Skeletal muscle tissue (tissue), 4 donors: ENCODE results near the gene LTBP1. TPM values are rescaled to one million over a fixed set of nuclear protein-coding genes. Genes with fewer than 3 reads are reported as not detected.

Experiments
- H3K27ac ChIP-seq: one replicate; pipeline ENCODE4 v1.7.0; 2013; ENCODE audit warnings: mild to moderate bottlenecking, low read depth, low read length, inconsistent platforms
- H3K27me3 ChIP-seq, 3 donors: one replicate each; pipeline ENCODE4 v1.7.0; 2013; ENCODE audit warnings: low read length in 3 of 3; ENCODE audit not compliant: control insufficient read depth in 3 of 3, insufficient read depth in 3 of 3
- H3K36me3 ChIP-seq, 3 donors: one replicate each; pipeline ENCODE4 v1.7.0; 2013; ENCODE audit warnings: low read length in 3 of 3; ENCODE audit not compliant: control insufficient read depth in 3 of 3, insufficient read depth in 3 of 3
- H3K4me1 ChIP-seq, 3 donors: one replicate each; pipeline ENCODE4 v1.7.0; 2013; ENCODE audit warnings: low read length in 3 of 3, mild to moderate bottlenecking in 3 of 3; ENCODE audit not compliant: control insufficient read depth in 3 of 3, insufficient read depth in 3 of 3
- H3K4me3 ChIP-seq, 3 donors: one replicate each; pipeline ENCODE4 v1.7.0; 2013; ENCODE audit warnings: low read length in 3 of 3
- H3K9ac ChIP-seq, 3 donors: one replicate each; pipeline ENCODE4 v1.7.0; 2013; ENCODE audit warnings: low read length in 3 of 3, mild to moderate bottlenecking in 3 of 3, moderate library complexity in 2 of 3, low read depth in 1 of 3
- H3K9me3 ChIP-seq, 3 donors: one replicate each; pipeline ENCODE4 v1.7.0; 2013; ENCODE audit warnings: low read length in 3 of 3; ENCODE audit not compliant: control insufficient read depth in 3 of 3
- total RNA-seq: library from RNA; depleted of rRNA; stranded (reverse); fragments of >200 nt; gene quantifications from one replicate; pipeline ENCODE4 v1.2.3, GENCODE V29; 2014
- donor health status: Osteomylitis.

LTBP1 gene
- total RNA-seq, 1 donor from 2014 or later: 78.8 TPM

DNA sequence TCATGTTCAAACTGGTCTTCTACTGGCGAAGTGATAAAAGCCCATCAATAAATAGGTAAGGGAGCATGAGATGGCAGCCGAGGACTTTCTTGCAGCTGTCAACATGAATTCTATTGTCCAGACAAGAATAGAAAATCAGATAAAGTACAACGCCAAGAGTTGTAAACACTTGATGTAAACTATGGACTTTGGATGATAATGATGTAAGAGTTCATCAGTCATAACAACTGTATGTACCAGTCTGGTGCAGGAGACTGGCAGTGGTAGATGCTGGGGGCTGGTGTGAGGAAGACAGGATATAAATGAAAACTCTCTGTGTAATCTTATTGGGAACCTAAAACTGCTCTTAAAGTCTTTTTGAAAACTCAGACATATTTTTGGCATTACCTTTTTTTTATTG, 373.8 kb downstream of the LTBP1 start:
- H3K27me3 ChIP-seq: no peaks in the 10 kb centered on the region
- H3K27ac ChIP-seq: no peak overlapping the region
- H3K36me3 ChIP-seq: no peaks in the 10 kb centered on the region
- peaks cover 5 to 11% (median 8%) of the 10 kb centered on the region in 3 donors for H3K4me1 ChIP-seq
- H3K4me3 ChIP-seq: no peak overlapping the region
- no peak overlapping the region for H3K9ac ChIP-seq
- H3K9me3 ChIP-seq: no peaks in the 10 kb centered on the region

- Histone ChIP-seq H3K27me3 (no peaks in the 10 kb centered on the region), H3K4me3 (no peak overlapping the region), H3K9me3 (no peaks in the 10 kb centered on the region), H3K36me3 (no peaks in the 10 kb centered on the region), H3K9ac (no peak overlapping the region), H3K27ac (no peak overlapping the region), H3K4me1 (peaks cover 5 to 11% (median 8%) of the 10 kb centered on the region in 3 donors)
These were observed 374.6 kb downstream of the LTBP1 start for GRCh38 chr2:33321236-33321771.

DNA sequence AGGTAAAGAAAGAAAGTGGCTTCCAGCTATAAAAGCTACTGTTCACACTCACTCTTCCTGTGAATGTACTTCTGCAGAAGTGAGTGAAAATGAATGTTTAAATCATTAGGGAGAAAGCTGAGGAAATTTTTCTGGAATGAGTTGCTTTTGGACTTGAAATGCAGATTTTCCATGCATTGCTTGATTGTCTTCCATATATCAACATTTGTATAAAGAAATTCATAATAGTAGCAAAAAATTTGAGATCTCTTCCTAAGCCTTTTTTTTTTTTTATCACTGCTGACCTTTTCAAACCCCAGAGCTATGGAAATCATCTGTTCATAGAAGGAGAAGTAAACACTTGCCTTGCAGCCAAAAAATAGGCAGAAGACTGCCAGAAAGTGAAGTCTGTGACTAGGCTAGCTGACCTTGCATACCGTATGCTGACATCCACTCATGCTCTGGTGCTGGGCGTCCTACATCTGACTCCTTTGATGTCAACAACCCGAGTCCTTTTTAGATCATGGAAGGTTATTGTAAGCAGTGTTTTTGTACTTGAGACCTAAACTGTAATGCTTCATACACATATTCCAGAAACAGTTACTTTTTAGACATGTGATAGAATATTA, 375.2 kb downstream of the LTBP1 start:
- H3K27ac ChIP-seq: peak overlapping the region; percentile 14
- no peaks in the 10 kb centered on the region for H3K27me3 ChIP-seq
- H3K9ac ChIP-seq: no peak overlapping the region
- H3K9me3 ChIP-seq: no peaks in the 10 kb centered on the region
- H3K4me3 ChIP-seq: no peak overlapping the region
- no peaks in the 10 kb centered on the region for H3K36me3 ChIP-seq
- H3K4me1 ChIP-seq: peaks cover 5 to 11% (median 8%) of the 10 kb centered on the region in 3 donors

DNA sequence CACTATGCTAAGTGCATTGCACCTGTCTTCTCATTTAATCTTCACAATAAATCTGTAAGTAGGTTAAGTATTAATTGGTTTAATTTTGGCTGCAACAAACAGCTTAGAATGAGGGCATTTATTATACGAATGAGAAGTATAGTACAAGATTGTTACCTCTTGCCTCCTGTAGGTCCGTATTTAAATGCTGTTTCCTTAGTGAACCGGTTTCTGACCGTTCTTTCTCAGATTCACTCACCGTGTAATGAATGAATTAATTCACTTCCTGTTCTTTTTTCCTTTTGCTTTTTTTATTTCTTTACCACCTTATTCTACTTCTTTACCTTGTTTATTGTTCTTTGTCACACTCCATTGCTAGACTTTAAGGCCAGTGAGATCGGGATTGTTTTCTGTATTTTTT, 375.9 kb downstream of the LTBP1 start:
- Histone ChIP-seq H3K27ac (peak overlapping the region; percentile 14), H3K9me3 (no peaks in the 10 kb centered on the region), H3K4me1 (peaks cover 5 to 11% (median 8%) of the 10 kb centered on the region in 3 donors), H3K36me3 (no peaks in the 10 kb centered on the region), H3K4me3 (no peak overlapping the region), H3K9ac (no peak overlapping the region), H3K27me3 (no peaks in the 10 kb centered on the region)

DNA sequence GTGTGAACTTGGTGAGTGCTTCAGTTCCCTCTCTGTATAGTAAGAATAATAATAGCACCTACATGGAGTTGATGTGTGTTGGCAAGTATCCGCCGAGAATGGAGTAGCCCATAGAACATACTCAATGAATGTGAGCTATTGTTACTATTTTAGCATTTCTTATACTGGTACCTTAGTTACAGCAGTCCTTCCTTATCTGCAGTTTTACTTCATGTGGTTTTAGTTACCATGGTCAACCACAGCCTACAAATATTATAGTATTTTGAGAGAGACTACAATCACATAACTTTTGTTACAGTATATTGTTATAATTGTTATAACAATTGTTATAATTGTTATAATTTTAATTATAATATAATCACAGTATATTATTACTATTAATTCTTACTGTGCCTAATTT, 377.2 kb downstream of the LTBP1 start:
- no peaks in the 10 kb centered on the region for H3K36me3 ChIP-seq
- H3K4me3 ChIP-seq: no peak overlapping the region
- H3K27me3 ChIP-seq: no peaks in the 10 kb centered on the region
- H3K9ac ChIP-seq: no peak overlapping the region
- H3K4me1 ChIP-seq: peaks cover 5 to 11% (median 8%) of the 10 kb centered on the region in 3 donors
- no peak overlapping the region for H3K27ac ChIP-seq
- no peaks in the 10 kb centered on the region for H3K9me3 ChIP-seq

DNA sequence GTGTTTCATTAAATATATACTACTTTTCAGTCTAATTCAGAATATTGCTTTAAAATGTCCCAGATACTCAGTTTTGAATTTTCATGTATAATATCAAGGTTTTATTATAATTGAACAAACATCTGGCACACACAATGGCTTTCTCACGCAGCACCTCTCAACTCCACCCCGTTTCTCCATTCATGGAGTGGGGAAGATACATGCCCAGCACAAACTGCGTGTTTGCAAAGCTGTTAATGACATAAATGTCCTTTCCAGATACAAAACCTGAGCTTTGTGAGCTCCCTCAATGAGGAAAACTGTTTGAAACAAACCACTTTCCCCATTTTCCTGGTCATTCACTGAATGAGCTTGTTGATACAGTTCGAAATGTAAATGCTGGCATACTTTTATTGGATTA, 379.3 kb downstream of the LTBP1 start:
- H3K9ac ChIP-seq: no peak overlapping the region
- H3K36me3 ChIP-seq: no peaks in the 10 kb centered on the region
- H3K27ac ChIP-seq: no peak overlapping the region
- no peaks in the 10 kb centered on the region for H3K9me3 ChIP-seq
- H3K4me1 ChIP-seq: peaks cover 5 to 11% (median 8%) of the 10 kb centered on the region in 3 donors
- H3K4me3 ChIP-seq: no peak overlapping the region
- no peaks in the 10 kb centered on the region for H3K27me3 ChIP-seq

DNA sequence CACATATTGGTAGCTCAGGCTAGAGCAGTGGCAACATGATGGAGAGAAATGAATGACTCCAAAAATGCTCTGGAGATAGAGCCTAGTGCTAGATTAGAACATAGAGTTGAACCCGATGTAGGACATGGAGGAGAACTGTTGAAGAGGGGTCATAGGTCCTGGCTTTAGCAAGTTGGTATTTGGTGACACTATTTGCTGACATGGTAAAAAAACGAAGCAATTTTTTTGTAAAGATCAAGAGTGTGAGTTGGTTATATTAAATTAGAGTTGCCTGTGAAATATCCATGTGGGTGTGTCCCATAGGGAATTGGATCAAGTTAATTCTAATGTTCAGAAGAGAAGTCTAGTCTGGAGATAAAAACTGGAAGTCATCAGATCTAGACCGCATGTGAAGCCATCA, 386.7 kb downstream of the LTBP1 start:
- no peaks in the 10 kb centered on the region for H3K4me1 ChIP-seq
- H3K27me3 ChIP-seq: no peaks in the 10 kb centered on the region
- no peak overlapping the region for H3K9ac ChIP-seq
- H3K4me3 ChIP-seq: no peak overlapping the region
- no peak overlapping the region for H3K27ac ChIP-seq
- no peaks in the 10 kb centered on the region for H3K36me3 ChIP-seq
- H3K9me3 ChIP-seq: no peaks in the 10 kb centered on the region

DNA sequence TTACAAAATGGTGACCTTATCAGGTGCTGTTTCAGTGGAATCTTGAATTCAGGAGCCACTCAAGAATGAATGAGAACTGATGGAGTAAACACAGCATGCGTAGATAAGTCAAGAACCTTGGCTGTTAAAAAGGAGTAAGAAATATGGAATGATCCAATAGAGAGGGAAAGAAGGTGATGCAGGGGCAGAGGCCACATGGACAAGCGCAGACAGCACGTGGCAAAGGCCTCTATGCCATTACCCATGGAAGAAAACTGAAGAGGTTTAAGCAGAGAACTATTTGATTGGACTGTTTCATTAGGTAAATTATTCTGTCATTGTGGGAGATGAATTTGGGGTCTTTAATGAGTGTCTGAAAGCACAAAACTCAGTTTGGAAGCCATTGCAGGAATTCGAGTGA, 387.3 kb downstream of the LTBP1 start:
- H3K9ac ChIP-seq: no peak overlapping the region
- no peaks in the 10 kb centered on the region for H3K27me3 ChIP-seq
- no peak overlapping the region for H3K27ac ChIP-seq
- no peak overlapping the region for H3K4me3 ChIP-seq
- no peaks in the 10 kb centered on the region for H3K9me3 ChIP-seq
- H3K36me3 ChIP-seq: no peaks in the 10 kb centered on the region
- H3K4me1 ChIP-seq: no peaks in the 10 kb centered on the region

DNA sequence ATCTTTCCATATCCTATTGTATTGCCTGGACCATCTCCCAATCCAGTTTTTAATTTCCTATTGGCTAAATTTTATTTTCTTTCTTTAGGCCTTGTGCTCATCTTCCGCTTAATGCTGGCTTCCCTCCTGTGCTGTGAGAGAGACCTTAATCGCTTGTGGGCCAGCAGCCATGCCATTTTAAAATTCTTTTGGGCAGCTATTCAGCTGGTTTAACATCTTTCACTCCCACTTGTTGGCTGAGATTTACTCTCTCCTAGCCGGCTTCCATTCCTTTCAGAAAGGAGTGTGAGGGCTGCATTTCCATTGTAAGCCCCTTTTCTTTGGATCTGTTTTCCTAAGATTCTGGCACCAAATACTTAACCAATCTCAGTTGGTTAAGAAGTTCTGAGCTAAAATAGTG, 388.8 kb downstream of the LTBP1 start:
- no peak overlapping the region for H3K4me3 ChIP-seq
- no peaks in the 10 kb centered on the region for H3K36me3 ChIP-seq
- no peaks in the 10 kb centered on the region for H3K4me1 ChIP-seq
- no peak overlapping the region for H3K9ac ChIP-seq
- no peaks in the 10 kb centered on the region for H3K9me3 ChIP-seq
- no peak overlapping the region for H3K27ac ChIP-seq
- no peaks in the 10 kb centered on the region for H3K27me3 ChIP-seq

DNA sequence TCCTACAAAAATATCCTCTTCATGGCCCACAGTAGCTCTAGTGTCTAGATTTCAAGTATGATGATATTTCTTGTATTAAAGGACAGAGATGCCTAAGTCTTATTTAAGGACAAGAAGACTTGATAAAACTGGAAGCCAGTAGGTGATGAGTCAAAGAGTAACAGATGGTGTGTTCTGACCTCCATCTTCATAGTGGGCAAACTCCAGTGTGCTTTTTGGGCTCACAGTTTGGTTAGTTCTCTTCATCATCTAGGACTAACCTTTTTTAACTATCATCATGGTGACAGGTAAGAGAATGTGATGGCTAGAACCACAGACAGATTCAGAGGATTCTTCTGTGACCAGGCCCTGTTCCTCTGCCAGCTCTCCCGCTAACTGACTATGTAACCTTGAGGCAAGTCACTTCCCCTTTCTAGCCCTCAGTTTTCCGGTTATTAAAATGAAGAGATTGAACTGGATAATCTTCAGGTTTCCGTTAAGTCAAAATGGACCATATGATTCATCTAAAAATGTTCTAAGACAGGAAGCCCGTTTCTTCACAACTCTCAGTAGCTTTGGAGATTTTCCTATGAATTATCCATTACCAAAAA, 389.4 kb downstream of the LTBP1 start:
- H3K9me3 ChIP-seq: no peaks in the 10 kb centered on the region
- no peak overlapping the region for H3K9ac ChIP-seq
- H3K27me3 ChIP-seq: no peaks in the 10 kb centered on the region
- no peaks in the 10 kb centered on the region for H3K4me1 ChIP-seq
- H3K27ac ChIP-seq: no peak overlapping the region
- no peaks in the 10 kb centered on the region for H3K36me3 ChIP-seq
- no peak overlapping the region for H3K4me3 ChIP-seq
